ENCODE measurements around the gene COL5A3.

DNA sequence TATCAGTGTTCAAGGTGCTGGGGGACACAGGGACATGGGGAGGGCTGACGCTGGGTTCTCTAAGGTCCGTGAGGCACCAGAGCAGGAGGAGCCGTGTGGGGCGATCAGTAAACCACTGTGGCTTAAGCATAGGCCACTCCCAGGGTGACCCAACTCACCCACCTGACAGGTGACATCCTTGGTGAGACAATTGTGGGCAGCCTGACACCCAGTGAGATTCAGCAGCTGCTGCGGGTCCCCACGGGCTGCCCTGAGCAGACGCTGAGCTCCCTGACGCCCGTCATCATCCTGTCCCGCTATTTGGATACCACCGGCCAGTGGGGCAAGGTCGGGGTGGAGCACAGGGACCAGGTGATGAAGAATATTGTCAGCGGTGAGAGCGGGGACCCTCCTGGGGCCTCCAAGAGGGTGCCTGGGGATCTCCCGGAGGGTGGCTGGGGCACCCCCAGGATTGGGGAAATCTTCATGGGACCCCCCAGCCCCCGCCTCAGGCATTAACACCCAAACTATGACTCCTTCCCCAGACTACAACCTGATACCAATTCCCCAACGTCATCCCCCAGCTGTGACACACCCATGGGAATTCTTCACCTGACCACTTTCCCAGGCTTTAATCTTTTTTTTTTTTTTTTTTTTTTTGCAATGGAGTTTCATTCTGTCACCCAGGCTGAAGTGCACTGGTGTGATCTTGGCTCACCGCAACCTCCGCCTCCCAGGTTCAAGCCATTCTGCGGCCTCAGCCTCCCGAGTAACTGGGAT lies 42.5 kb upstream of the COL5A3 start:
- TF ChIP-seq CTCF (IDR thresholded peaks at IDR 0.05) (no peak), USF2 (IDR thresholded peaks at IDR 0.05; ENCODE audit: borderline replicate concordance, low read depth, low read length) (no peak), ZBTB33 (IDR thresholded peaks at IDR 0.05; ENCODE audit: borderline replicate concordance, low read depth) (no peak), FOXM1 (IDR thresholded peaks at IDR 0.05; ENCODE audit: low read depth) (no peak), POLR2AphosphoS5 (IDR thresholded peaks at IDR 0.05; ENCODE audit: low read depth, low read length) (no peak)

All from SK-N-SH (cell line).